ENCODE data around the gene FNTB. TPM values are rescaled to one million over a fixed set of nuclear protein-coding genes. Genes with fewer than 3 reads are reported as not detected.

Gene FNTB
- total RNA-seq, 1 experiment from 2014 or later, result 20.7 TPM

DNA sequence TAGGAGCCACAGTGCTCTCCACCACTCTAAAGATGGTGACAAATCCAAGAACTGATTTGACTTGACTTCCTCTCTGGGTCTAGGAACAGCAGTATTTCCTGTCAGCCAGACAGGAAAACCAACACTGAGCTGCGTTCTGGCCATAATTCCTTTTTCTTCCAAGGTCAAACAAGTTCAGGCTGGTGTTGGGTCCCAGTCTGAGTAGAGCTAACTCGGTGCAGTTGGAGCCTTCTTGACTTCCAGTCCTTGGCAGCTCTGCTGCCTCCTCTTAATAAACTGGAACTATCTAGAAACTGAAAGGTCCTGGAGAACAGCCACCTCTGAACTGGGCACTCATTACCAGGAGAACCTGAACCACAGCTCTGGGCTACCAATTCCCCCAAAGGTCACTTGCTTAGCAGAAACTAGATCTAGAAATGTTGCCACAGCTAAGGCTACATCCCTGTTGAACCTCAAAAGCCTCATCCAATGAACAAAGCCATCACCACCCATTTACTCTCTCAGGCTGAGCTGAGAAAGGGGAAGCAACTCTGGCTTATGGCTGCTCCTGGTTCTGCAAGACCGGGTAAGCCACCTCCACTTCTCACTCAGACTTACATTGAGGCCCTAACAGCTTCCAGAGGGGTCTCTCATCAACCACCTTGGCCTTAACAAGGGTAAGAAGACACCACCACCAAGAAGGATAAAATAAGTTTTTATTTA, 87.9 kb downstream of the FNTB start:
- no peak overlapping the region for H3K18ac ChIP-seq (ENCODE audit: insufficient read length, low read depth, low read length)
- no peak overlapping the region for H3K4ac ChIP-seq (ENCODE audit: low read depth, low read length)
- WGBS (ENCODE audit: extremely low coverage, insufficient read length, low lambda C conversion rate), result no CpG with 5 or more reads among the region's 3 CpGs
- H3K4me1 Mint-ChIP-seq, result peaks cover 5 to 8% of the 10 kb centered on the region in 2 experiments; a peak in 3 of 4 replicates
- no peak overlapping the region; a peak in 1 of 7 replicates for H3K27ac Mint-ChIP-seq
- no peak overlapping the region for H2BK12ac ChIP-seq (ENCODE audit: insufficient read length, low read depth, low read length)
- H2AK5ac ChIP-seq (ENCODE audit: insufficient read length, low read length), result no peak overlapping the region
- no peak overlapping the region for H3K4me3 Mint-ChIP-seq
- no peaks in the 10 kb centered on the region; the same call in 1 of the 2 replicates for H3K27me3 Mint-ChIP-seq (ENCODE audit: low read depth)
- no peak overlapping the region for H3K27ac ChIP-seq (ENCODE audit: insufficient read length, low read depth, low read length)
- no peaks in the 10 kb centered on the region for H3K79me2 ChIP-seq (ENCODE audit: insufficient read depth, low read length)
- H2BK20ac ChIP-seq (ENCODE audit: low read depth, low read length, poor library complexity, severe bottlenecking), result no peak overlapping the region
- H4K5ac ChIP-seq (ENCODE audit: insufficient read length, low read depth, low read length), result no peak overlapping the region
- no peak overlapping the region for H3K9ac ChIP-seq (ENCODE audit: extremely low read depth, insufficient read length, low read length)
- no peaks in the 10 kb centered on the region for H3K9me3 ChIP-seq (ENCODE audit: control insufficient read depth, low read depth, low read length)
- no peak overlapping the region for H3K4me2 ChIP-seq (ENCODE audit: insufficient read depth, insufficient read length, low read length)
- H2BK120ac ChIP-seq (ENCODE audit: low read depth, low read length, poor library complexity, severe bottlenecking), result no peak overlapping the region
- H3T11ph ChIP-seq (ENCODE audit: low read length), result no peak overlapping the region
- H3K56ac ChIP-seq (ENCODE audit: insufficient read length, low read depth, low read length), result no peak overlapping the region
- peaks cover 7 to 30% (median 21%) of the 10 kb centered on the region in 3 experiments; a peak in 6 of 7 replicates for H3K36me3 Mint-ChIP-seq (ENCODE audit: insufficient read depth in 1 of 3, low read depth in 3 of 3)
- no peaks in the 10 kb centered on the region for H4K20me1 ChIP-seq (ENCODE audit: control insufficient read depth, insufficient read depth, insufficient read length)
- no peaks in the 10 kb centered on the region for H3K27me3 ChIP-seq (ENCODE audit: insufficient read depth, low read length)
- H3K79me1 ChIP-seq (ENCODE audit: insufficient read depth, low read depth, low read length, poor library complexity, severe bottlenecking), result no peaks in the 10 kb centered on the region
- H2BK15ac ChIP-seq (ENCODE audit: low read depth, low read length), result no peak overlapping the region
- no peak for DNase-seq
- H3K4me1 ChIP-seq (ENCODE audit: insufficient read depth, low read length), result no peaks in the 10 kb centered on the region
- no peaks in the 10 kb centered on the region for H3K9me3 Mint-ChIP-seq
- H2BK5ac ChIP-seq (ENCODE audit: insufficient read length, low read length), result no peak overlapping the region
- no peaks in the 10 kb centered on the region for H3K23me2 ChIP-seq (ENCODE audit: insufficient read length, low read depth, low read length, poor library complexity, severe bottlenecking)
- TF ChIP-seq, protein P1, sequence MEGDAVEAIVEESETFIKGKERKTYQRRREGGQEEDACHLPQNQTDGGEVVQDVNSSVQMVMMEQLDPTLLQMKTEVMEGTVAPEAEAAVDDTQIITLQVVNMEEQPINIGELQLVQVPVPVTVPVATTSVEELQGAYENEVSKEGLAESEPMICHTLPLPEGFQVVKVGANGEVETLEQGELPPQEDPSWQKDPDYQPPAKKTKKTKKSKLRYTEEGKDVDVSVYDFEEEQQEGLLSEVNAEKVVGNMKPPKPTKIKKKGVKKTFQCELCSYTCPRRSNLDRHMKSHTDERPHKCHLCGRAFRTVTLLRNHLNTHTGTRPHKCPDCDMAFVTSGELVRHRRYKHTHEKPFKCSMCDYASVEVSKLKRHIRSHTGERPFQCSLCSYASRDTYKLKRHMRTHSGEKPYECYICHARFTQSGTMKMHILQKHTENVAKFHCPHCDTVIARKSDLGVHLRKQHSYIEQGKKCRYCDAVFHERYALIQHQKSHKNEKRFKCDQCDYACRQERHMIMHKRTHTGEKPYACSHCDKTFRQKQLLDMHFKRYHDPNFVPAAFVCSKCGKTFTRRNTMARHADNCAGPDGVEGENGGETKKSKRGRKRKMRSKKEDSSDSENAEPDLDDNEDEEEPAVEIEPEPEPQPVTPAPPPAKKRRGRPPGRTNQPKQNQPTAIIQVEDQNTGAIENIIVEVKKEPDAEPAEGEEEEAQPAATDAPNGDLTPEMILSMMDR (conservative IDR thresholded peaks at IDR 0.05), result no peak
- no peak overlapping the region for H2AFZ ChIP-seq (ENCODE audit: low read length)
- H3K23ac ChIP-seq (ENCODE audit: insufficient read length, low read depth, low read length), result no peak overlapping the region
- no peak overlapping the region for H4K8ac ChIP-seq (replicated peaks; ENCODE audit: insufficient read length, low read depth, low read length)
- H4K91ac ChIP-seq (ENCODE audit: insufficient read length, low read depth, low read length), result no peak overlapping the region
- no peak overlapping the region for H3K14ac ChIP-seq (ENCODE audit: insufficient read depth, low read length)

Measured in H9 (cell line).